ENCODE results near the gene POLQ.

DNA sequence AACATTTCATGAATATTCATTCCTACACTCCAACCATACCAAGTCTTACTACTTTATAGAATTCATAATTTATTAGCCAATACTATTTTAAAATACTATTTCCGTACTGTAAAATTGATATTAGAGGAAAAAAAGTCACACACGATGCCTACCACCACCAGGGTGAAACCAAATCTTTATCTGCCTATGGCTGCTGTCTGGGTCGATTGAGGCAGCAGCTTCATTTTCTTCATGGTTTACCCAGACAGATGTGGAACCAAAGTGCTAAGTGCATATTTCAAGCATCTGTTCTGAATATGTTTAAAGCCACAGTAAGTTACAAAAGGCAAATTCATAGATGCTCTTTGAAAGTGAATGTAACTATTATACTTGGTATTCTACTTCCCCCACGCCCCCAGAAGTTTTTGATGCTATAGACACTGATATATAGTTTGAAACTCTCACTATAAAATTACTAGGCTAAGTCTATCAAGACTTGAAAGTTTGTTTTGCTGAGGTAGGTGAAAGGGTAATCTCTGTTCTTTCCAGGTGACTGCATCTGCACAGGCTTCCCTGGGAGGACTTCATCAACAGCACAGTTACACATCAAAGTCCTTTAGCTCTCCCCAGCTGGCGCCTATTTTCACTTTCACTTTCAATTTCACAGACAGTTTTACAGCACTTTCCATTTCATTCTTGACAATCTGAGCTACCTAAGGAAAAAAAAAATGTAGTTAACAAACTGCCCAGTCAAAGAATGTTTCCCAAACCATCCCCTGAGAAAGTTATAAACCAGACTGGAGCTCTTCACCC is 113.9 kb downstream of the POLQ start:
- TF ChIP-seq POLR2A (IDR thresholded peaks at IDR 0.05; ENCODE audit: borderline replicate concordance, extremely low read depth, insufficient read depth, insufficient read length), result no peak
- TF ChIP-seq, protein P1, sequence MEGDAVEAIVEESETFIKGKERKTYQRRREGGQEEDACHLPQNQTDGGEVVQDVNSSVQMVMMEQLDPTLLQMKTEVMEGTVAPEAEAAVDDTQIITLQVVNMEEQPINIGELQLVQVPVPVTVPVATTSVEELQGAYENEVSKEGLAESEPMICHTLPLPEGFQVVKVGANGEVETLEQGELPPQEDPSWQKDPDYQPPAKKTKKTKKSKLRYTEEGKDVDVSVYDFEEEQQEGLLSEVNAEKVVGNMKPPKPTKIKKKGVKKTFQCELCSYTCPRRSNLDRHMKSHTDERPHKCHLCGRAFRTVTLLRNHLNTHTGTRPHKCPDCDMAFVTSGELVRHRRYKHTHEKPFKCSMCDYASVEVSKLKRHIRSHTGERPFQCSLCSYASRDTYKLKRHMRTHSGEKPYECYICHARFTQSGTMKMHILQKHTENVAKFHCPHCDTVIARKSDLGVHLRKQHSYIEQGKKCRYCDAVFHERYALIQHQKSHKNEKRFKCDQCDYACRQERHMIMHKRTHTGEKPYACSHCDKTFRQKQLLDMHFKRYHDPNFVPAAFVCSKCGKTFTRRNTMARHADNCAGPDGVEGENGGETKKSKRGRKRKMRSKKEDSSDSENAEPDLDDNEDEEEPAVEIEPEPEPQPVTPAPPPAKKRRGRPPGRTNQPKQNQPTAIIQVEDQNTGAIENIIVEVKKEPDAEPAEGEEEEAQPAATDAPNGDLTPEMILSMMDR (IDR thresholded peaks at IDR 0.05 in 2 of 3, conservative IDR thresholded peaks at IDR 0.05 in 1 of 3; ENCODE audit: borderline replicate concordance in 1 of 3, insufficient read depth in 1 of 3, low read depth in 2 of 3, low read length in 2 of 3), result no peak
- TF ChIP-seq, protein P2, sequence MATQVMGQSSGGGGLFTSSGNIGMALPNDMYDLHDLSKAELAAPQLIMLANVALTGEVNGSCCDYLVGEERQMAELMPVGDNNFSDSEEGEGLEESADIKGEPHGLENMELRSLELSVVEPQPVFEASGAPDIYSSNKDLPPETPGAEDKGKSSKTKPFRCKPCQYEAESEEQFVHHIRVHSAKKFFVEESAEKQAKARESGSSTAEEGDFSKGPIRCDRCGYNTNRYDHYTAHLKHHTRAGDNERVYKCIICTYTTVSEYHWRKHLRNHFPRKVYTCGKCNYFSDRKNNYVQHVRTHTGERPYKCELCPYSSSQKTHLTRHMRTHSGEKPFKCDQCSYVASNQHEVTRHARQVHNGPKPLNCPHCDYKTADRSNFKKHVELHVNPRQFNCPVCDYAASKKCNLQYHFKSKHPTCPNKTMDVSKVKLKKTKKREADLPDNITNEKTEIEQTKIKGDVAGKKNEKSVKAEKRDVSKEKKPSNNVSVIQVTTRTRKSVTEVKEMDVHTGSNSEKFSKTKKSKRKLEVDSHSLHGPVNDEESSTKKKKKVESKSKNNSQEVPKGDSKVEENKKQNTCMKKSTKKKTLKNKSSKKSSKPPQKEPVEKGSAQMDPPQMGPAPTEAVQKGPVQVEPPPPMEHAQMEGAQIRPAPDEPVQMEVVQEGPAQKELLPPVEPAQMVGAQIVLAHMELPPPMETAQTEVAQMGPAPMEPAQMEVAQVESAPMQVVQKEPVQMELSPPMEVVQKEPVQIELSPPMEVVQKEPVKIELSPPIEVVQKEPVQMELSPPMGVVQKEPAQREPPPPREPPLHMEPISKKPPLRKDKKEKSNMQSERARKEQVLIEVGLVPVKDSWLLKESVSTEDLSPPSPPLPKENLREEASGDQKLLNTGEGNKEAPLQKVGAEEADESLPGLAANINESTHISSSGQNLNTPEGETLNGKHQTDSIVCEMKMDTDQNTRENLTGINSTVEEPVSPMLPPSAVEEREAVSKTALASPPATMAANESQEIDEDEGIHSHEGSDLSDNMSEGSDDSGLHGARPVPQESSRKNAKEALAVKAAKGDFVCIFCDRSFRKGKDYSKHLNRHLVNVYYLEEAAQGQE (IDR thresholded peaks at IDR 0.05; ENCODE audit: low read depth), result no peak
- no peak for TF ChIP-seq YY1 (IDR thresholded peaks at IDR 0.05; ENCODE audit: extremely low read depth, insufficient replicate concordance, low read depth, low read length)
- no peak for TF ChIP-seq EZH2 (IDR thresholded peaks at IDR 0.05)
- peak; percentile 42 for TF ChIP-seq TCF7L2 (IDR thresholded peaks at IDR 0.05; ENCODE audit: borderline replicate concordance, extremely low read depth, insufficient read depth, insufficient read length)
- no peak for TF ChIP-seq ZFX (IDR thresholded peaks at IDR 0.05)
- no peak for TF ChIP-seq ELF1 (IDR thresholded peaks at IDR 0.05; ENCODE audit: borderline replicate concordance, low read depth)
- no peak for TF ChIP-seq SIN3A (IDR thresholded peaks at IDR 0.05; ENCODE audit: low read depth)
- TF ChIP-seq POLR2AphosphoS5 (IDR thresholded peaks at IDR 0.05; ENCODE audit: low read depth, low read length), result no peak
- TF ChIP-seq, protein P3, sequence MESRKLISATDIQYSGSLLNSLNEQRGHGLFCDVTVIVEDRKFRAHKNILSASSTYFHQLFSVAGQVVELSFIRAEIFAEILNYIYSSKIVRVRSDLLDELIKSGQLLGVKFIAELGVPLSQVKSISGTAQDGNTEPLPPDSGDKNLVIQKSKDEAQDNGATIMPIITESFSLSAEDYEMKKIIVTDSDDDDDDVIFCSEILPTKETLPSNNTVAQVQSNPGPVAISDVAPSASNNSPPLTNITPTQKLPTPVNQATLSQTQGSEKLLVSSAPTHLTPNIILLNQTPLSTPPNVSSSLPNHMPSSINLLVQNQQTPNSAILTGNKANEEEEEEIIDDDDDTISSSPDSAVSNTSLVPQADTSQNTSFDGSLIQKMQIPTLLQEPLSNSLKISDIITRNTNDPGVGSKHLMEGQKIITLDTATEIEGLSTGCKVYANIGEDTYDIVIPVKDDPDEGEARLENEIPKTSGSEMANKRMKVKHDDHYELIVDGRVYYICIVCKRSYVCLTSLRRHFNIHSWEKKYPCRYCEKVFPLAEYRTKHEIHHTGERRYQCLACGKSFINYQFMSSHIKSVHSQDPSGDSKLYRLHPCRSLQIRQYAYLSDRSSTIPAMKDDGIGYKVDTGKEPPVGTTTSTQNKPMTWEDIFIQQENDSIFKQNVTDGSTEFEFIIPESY (IDR thresholded peaks at IDR 0.05; ENCODE audit: extremely low read depth, insufficient replicate concordance, low read length), result no peak
- no peak for TF ChIP-seq FOSL1 (IDR thresholded peaks at IDR 0.05; ENCODE audit: low read depth)
- no peak for TF ChIP-seq EGR1 (IDR thresholded peaks at IDR 0.05; ENCODE audit: low read depth)
